Body of pancreas (tissue), 4 donors: Measurements from ENCODE around the gene FAM131B. TPM values are rescaled to one million over a fixed set of nuclear protein-coding genes. Genes with fewer than 3 reads are reported as not detected.
"Not testable (repeated sequence)": the region's sequence is repeated elsewhere in the genome, so short reads cannot be mapped to it uniquely, and the experiment has no call there.

ENCODE experiments used
- ATAC-seq: fragments of 150-250 bp; one replicate; pipeline ENCODE4 v1.9.1; 2016
- DNase-seq, 4 donors: peaks; one replicate each; pipeline ENCODE4 v3.0.0-alpha.2; 2019
- H3K27ac ChIP-seq, 4 donors: fragments of 200-600 bp; sonication (generic); 1 replicate in 3 of 4; 2 replicates in 1 of 4; pipeline versions ENCODE4 v1.5.1 to v1.6.1; 2016 to 2019; ENCODE audit warnings: mild to moderate bottlenecking in 1 of 4, mixed read lengths in 1 of 4, moderate library complexity in 1 of 4
- H3K27me3 ChIP-seq, 2 donors: fragments of 200-600 bp; sonication (generic); one replicate each; pipeline ENCODE4 v1.6.0; 2016; ENCODE audit warnings: mild to moderate bottlenecking in 1 of 2
- H3K36me3 ChIP-seq, 2 donors: fragments of 200-600 bp; sonication (generic); replicated peaks in 1 of 2; 2 replicates each; pipeline ENCODE4 v1.5.1; 2016; ENCODE audit warnings: low read depth in 2 of 2; ENCODE audit not compliant: insufficient read depth in 1 of 2
- H3K4me1 ChIP-seq: fragments of 200-600 bp; sonication (generic); one replicate; pipeline ENCODE4 v1.6.0; 2016
- H3K4me3 ChIP-seq, 2 donors: fragments of 200-600 bp; sonication (generic); 1 replicate in 1 of 2; 2 replicates in 1 of 2; pipeline ENCODE4 v1.5.1; 2016 to 2019
- H3K9me3 ChIP-seq, 3 donors: fragments of 200-600 bp; sonication (generic); 1 replicate in 2 of 3; 2 replicates in 1 of 3; pipeline ENCODE4 v1.5.1; 2016
- CTCF ChIP-seq, 7 experiments: fragments of 450-650 bp in 4 of 7; fragments of 200-600 bp in 3 of 7; sonication (generic) in 3 of 7; IDR thresholded peaks; one replicate each; pipeline ENCODE4 v1.5.1; 2016 to 2019; ENCODE audit warnings: antibody characterized with exemption in 7 of 7
- POLR2A ChIP-seq, 3 donors: fragments of 450-650 bp; IDR thresholded peaks; one replicate each; pipeline ENCODE4 v1.6.1; 2016; ENCODE audit warnings: antibody characterized with exemption in 3 of 3, mild to moderate bottlenecking in 2 of 3
- WGBS, 2 donors: methylation state at CpG; one replicate each; pipeline ENCODE4 v1.1.5; 2017; 5-methylcytosine and 5-hydroxymethylcytosine counted together
- intact Hi-C: fragments of 100-400 bp; cut with DNase I; formaldehyde crosslinking; loops from one replicate; pipeline ENCODE4 v1.15.1; 2023
- total RNA-seq, 2 donors: library from RNA; depleted of rRNA; stranded (reverse); fragments of >200 nt; gene quantifications; one replicate each; pipeline ENCODE4 v1.1.0, GENCODE V29; 2016

FAM131B gene
- total RNA-seq, 2 donors from 2014 or later = 0.26 TPM; not detected in 1

- no peaks in the 10 kb centered on the region for H3K9me3 ChIP-seq
- intact Hi-C loops = no loop called here
- peaks cover 0 to 3% of the 10 kb centered on the region in 2 donors for H3K36me3 ChIP-seq
- no peak for ATAC-seq
- DNase-seq = no peak
- TF ChIP-seq POLR2A (IDR thresholded peaks at IDR 0.05) = no peak
- no peak for TF ChIP-seq CTCF (IDR thresholded peaks at IDR 0.05)
- peak overlapping the region in 1 of 4 donors; percentile 10 for H3K27ac ChIP-seq
- peaks cover 36% of the 10 kb centered on the region for H3K4me1 ChIP-seq
- WGBS, 2 donors = 90% methylated on average over 6 of the region's 6 CpGs
- no peak overlapping the region for H3K4me3 ChIP-seq
- H3K27me3 ChIP-seq = no peaks in the 10 kb centered on the region
Observed at GRCh38 chr7:143394068-143394467, 31.6 kb upstream of the FAM131B start.

GRCh38 chr7:143393267-143394041 lies 30.9 kb upstream of the FAM131B start:
- WGBS, 2 donors = 69 to 76% methylated on average over 12 to 14 of the region's 14 CpGs
- Histone ChIP-seq H3K4me3 (no peak overlapping the region), H3K36me3 (peaks cover 0 to 3% of the 10 kb centered on the region in 2 donors), H3K27me3 (no peaks in the 10 kb centered on the region), H3K27ac (peak overlapping the region in 3 of 4 donors; percentile 76 to 84 (median 80)), H3K4me1 (peaks cover 36% of the 10 kb centered on the region), H3K9me3 (no peaks in the 10 kb centered on the region)
- TF ChIP-seq POLR2A (IDR thresholded peaks at IDR 0.05) (peak in 1 of 3 donors; percentile 3), CTCF (IDR thresholded peaks at IDR 0.05) (no peak)
- DNase-seq = peak; percentile 55 to 78 (median 74)
- intact Hi-C loops = no loop called here
- peak; percentile 51 for ATAC-seq

GRCh38 chr7:143392875-143393266 lies 30.4 kb upstream of the FAM131B start:
- intact Hi-C loops = no loop called here
- 93 to 98% methylated on average over 5 of the region's 6 CpGs for WGBS, 2 donors
- Histone ChIP-seq H3K27me3 (no peaks in the 10 kb centered on the region), H3K9me3 (no peaks in the 10 kb centered on the region), H3K36me3 (peaks cover 0 to 3% of the 10 kb centered on the region in 2 donors), H3K4me1 (peaks cover 36% of the 10 kb centered on the region), H3K27ac (peak overlapping the region in 3 of 4 donors; percentile 76 to 84 (median 80)), H3K4me3 (no peak overlapping the region)
- ATAC-seq (no peak), DNase-seq (no peak)
- TF ChIP-seq POLR2A (IDR thresholded peaks at IDR 0.05) (no peak), CTCF (IDR thresholded peaks at IDR 0.05) (no peak)

DNA sequence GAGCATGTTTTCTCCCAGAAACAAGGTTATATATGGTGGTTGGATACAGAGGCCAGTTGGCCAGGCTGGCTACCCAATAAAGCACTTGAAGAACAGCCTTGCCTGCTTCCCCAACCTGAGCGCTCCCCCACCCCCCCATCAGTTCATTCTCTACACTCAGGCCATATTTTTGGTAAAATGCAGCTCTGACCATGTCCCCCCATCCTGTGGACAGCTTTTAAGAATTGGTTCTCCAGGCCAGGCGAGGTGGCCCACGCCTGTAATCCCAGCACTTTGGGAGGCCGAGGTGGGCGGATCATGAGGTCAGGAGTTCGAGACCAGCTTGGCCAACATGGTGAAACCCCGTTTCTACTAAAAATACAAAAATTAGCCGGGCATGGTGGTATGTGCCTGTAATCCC lies 29.9 kb upstream of the FAM131B start:
- H3K9me3 ChIP-seq, intact Hi-C loops, H3K36me3 ChIP-seq, ATAC-seq, DNase-seq, H3K4me3 ChIP-seq, H3K27me3 ChIP-seq: not testable (repeated sequence)
- Histone ChIP-seq H3K4me1 (peaks cover 36% of the 10 kb centered on the region), H3K27ac (peak overlapping the region; percentile 76 to 84 (median 82))
- 97 to 98% methylated on average over 7 to 8 of the region's 8 CpGs for WGBS, 2 donors

GRCh38 chr7:143391462-143392404 lies 29.2 kb upstream of the FAM131B start:
- 74 to 78% methylated on average over 20 to 23 of the region's 24 CpGs for WGBS, 2 donors
- H3K4me3 ChIP-seq = no peak overlapping the region
- intact Hi-C loops = no loop called here
- no peak for TF ChIP-seq CTCF (IDR thresholded peaks at IDR 0.05)
- H3K9me3 ChIP-seq = no peaks in the 10 kb centered on the region
- peaks cover 36% of the 10 kb centered on the region for H3K4me1 ChIP-seq
- ATAC-seq (peak; percentile 73), DNase-seq (peak in 2 of 4 donors; percentile 40 to 55)
- H3K36me3 ChIP-seq = peaks cover 0 to 3% of the 10 kb centered on the region in 2 donors
- H3K27me3 ChIP-seq = no peaks in the 10 kb centered on the region
- peak overlapping the region; percentile 76 to 84 (median 82) for H3K27ac ChIP-seq
